HUES48 (cell line): ENCODE measurements around the gene CGREF1.
A peak's percentile ranks its signal among the peaks of the same experiment; 100 is the strongest.
"Not testable (repeated sequence)": the region's sequence is repeated elsewhere in the genome, so short reads cannot be mapped to it uniquely, and the experiment has no call there.

Experiments used
- H3K27ac ChIP-seq: one replicate; pipeline ENCODE4 v1.7.0; 2013; ENCODE audit warnings: low read depth, low read length, inconsistent platforms
- H3K27me3 ChIP-seq: 2 replicates; pipeline ENCODE4 v1.6.1; 2013; ENCODE audit warnings: mild to moderate bottlenecking, low read length; ENCODE audit not compliant: control insufficient read depth, insufficient read depth
- H3K36me3 ChIP-seq: 2 replicates; pipeline ENCODE4 v1.6.1; 2013; ENCODE audit warnings: low read length; ENCODE audit not compliant: control insufficient read depth, insufficient read depth
- H3K4me1 ChIP-seq: 2 replicates; pipeline ENCODE4 v1.6.1; 2013; ENCODE audit warnings: mild to moderate bottlenecking, low read length; ENCODE audit not compliant: control insufficient read depth, insufficient read depth
- H3K4me3 ChIP-seq: 2 replicates; pipeline ENCODE4 v1.5.1; 2013; ENCODE audit warnings: mild to moderate bottlenecking, low read depth, low read length
- H3K9ac ChIP-seq: 2 replicates; pipeline ENCODE4 v1.6.1; 2013; ENCODE audit warnings: mild to moderate bottlenecking, low read depth, low read length, moderate library complexity
- H3K9me3 ChIP-seq: 2 replicates; pipeline ENCODE4 v1.6.1; 2013; ENCODE audit warnings: low read length; ENCODE audit not compliant: control insufficient read depth, insufficient read depth

The CGREF1 gene

DNA sequence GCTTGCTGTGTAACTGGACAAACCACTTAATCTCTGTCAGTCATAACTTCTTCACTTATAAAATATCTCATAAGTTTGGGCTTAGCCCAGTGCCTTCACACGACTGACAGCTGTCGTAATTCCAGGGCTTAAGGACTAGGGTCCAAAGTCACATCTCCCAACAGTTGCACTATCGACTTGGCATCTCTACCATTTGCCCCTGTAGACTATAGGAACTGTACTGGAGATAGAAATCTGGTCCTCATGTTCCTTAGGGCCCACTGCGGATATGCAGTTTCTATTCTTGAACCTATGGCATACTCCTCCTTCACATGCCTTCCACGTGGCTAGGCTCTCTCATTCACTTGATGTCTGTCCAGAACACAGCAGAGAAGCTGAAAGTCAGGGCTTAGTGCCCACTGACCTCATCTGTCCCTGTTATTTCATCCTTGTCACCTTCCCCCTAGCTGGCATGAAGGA is 7.4 kb upstream of the CGREF1 start:
- Histone ChIP-seq H3K9me3 (no peaks in the 10 kb centered on the region), H3K4me1 (peaks cover 6% of the 10 kb centered on the region; the same call in 1 of the 2 replicates), H3K27ac (no peak overlapping the region), H3K9ac (no peak overlapping the region), H3K27me3 (peaks cover 31% of the 10 kb centered on the region), H3K4me3 (no peak overlapping the region), H3K36me3 (peaks cover 20% of the 10 kb centered on the region)

DNA sequence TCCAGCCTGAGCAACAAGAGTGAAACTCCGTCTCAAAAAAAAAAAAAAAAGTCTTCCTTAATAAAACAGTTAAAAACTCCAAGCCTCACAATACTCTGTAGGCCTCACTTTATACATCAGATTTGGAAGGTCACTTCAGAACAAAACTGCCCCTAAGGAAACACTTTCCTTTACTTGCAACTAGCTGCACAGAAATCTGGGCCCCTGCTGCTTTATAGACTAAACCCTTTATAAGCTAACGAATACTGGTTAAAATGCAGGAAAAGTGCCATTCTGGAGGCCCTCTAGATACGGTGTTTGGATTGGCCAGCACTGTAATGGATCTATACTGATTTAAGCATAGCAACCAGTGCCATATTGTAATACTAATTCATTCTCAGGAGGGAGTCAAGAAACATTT is 6.2 kb upstream of the CGREF1 start:
- no peak overlapping the region for H3K27ac ChIP-seq
- H3K36me3 ChIP-seq, result peaks cover 8% of the 10 kb centered on the region
- H3K4me1 ChIP-seq, result peaks cover 6% of the 10 kb centered on the region; the same call in 1 of the 2 replicates

GRCh38 chr2:27123302-27124150 is 4.6 kb upstream of the CGREF1 start, which contains the start of gene ABHD1:
TSS of gene ABHD1 (plus strand) at chr2:27123815. CDS start at chr2:27123949, 134 bp downstream.
- no peaks in the 10 kb centered on the region for H3K36me3 ChIP-seq
- no peak within 1 kb of the TSS for H3K27ac ChIP-seq
- peak within 1 kb of the TSS; percentile 72 for H3K4me3 ChIP-seq
- peaks cover 6% of the 10 kb centered on the region; the same call in 1 of the 2 replicates for H3K4me1 ChIP-seq
- peaks cover 59% of the 10 kb centered on the region for H3K27me3 ChIP-seq
- H3K9ac ChIP-seq, result peak within 1 kb of the TSS; percentile 3; the same call in 1 of the 2 replicates
- H3K9me3 ChIP-seq, result no peaks in the 10 kb centered on the region

More for the DNA sequence above, 6.2 kb upstream of the CGREF1 start:
- H3K9me3 ChIP-seq, result no peaks in the 10 kb centered on the region
- H3K27me3 ChIP-seq, result peaks cover 43% of the 10 kb centered on the region
- H3K4me3 ChIP-seq, result no peak overlapping the region
- H3K9ac ChIP-seq, result no peak overlapping the region

GRCh38 chr2:27122791-27123190 is 3.9 kb upstream of the CGREF1 start:
- Histone ChIP-seq H3K36me3 (no peaks in the 10 kb centered on the region), H3K4me3 (no peak overlapping the region), H3K27me3 (peaks cover 66% of the 10 kb centered on the region), H3K9me3 (no peaks in the 10 kb centered on the region), H3K4me1 (peaks cover 13% of the 10 kb centered on the region; the same call in 1 of the 2 replicates), H3K27ac (no peak overlapping the region), H3K9ac (no peak overlapping the region)

- no peaks in the 10 kb centered on the region for H3K9me3 ChIP-seq
Observed at GRCh38 chr2:27121906-27122305, 3.0 kb upstream of the CGREF1 start.

GRCh38 chr2:27119330-27119670 is 372 bp upstream of the CGREF1 start:
- not testable (repeated sequence) for H3K9ac ChIP-seq, H3K9me3 ChIP-seq, H3K27ac ChIP-seq, H3K36me3 ChIP-seq
- H3K4me1 ChIP-seq, result peaks cover 13% of the 10 kb centered on the region; the same call in 1 of the 2 replicates
- H3K4me3 ChIP-seq, result peak overlapping the region; percentile 69
- peaks cover 74% of the 10 kb centered on the region for H3K27me3 ChIP-seq

More at GRCh38 chr2:27121906-27122305, 3.0 kb upstream of the CGREF1 start:
- peaks cover 13% of the 10 kb centered on the region; the same call in 1 of the 2 replicates for H3K4me1 ChIP-seq
- no peak overlapping the region for H3K4me3 ChIP-seq
- no peak overlapping the region for H3K27ac ChIP-seq
- no peaks in the 10 kb centered on the region for H3K36me3 ChIP-seq
- peaks cover 73% of the 10 kb centered on the region for H3K27me3 ChIP-seq
- no peak overlapping the region for H3K9ac ChIP-seq

GRCh38 chr2:27117995-27118524 is 868 bp downstream of the CGREF1 start:
- no peaks in the 10 kb centered on the region for H3K36me3 ChIP-seq
- no peak overlapping the region for H3K27ac ChIP-seq
- peaks cover 7% of the 10 kb centered on the region; the same call in 1 of the 2 replicates for H3K4me1 ChIP-seq
- H3K4me3 ChIP-seq, result peak overlapping the region; percentile 69
- H3K27me3 ChIP-seq, result peaks cover 64% of the 10 kb centered on the region
- H3K9ac ChIP-seq, result 0 out of 2 replicates have a peak overlapping the region, but pooled peaks have one; percentile 18
- H3K9me3 ChIP-seq, result no peaks in the 10 kb centered on the region

- H3K4me3 ChIP-seq, result no peak overlapping the region
- H3K9ac ChIP-seq, result no peak overlapping the region
- no peak overlapping the region for H3K27ac ChIP-seq
- no peaks in the 10 kb centered on the region for H3K36me3 ChIP-seq
- no peaks in the 10 kb centered on the region for H3K9me3 ChIP-seq
- peaks cover 38% of the 10 kb centered on the region for H3K27me3 ChIP-seq
- peaks cover 7% of the 10 kb centered on the region; the same call in 1 of the 2 replicates for H3K4me1 ChIP-seq
Observed at GRCh38 chr2:27115519-27115918, 3.4 kb downstream of the CGREF1 start.

GRCh38 chr2:27111392-27112078 is 7.4 kb downstream of the CGREF1 start:
- not testable (repeated sequence) for H3K27me3 ChIP-seq, H3K4me1 ChIP-seq, H3K4me3 ChIP-seq

DNA sequence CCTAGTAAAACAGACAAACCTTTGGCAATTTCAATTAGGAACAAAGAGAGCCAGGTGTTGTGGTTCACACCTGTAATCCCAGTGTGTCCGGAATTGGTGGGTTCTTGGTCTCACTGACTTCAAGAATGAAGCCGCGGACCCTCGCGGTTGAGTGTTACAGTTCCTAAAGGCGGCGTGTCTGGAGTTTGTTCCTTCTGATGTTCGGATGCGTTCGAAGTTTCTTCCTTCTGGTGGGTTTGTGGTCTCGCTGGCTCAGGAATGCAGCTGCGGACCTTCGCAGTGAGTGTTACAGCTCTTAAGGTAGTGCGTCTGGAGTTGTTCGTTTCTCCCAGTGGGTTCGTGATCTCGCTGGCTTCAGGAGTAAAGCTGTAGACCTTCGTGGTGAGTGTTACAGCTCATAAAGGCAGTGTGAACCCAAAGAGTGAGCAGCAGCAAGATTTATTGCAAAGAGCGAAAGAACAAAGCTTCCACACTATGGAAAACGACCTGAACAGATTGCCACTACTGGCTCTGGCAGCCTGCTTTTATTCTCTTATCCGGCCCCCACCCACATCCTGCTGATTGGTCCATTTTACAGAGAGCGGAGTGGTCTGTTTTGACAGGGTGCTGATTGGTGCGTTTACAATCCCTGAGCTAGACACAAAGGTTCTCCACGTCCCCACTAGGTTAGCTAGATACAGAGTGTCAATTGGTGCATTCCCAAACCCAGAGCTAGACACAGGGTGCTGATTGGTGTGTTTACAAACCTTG is 8.2 kb downstream of the CGREF1 start:
- not testable (repeated sequence) for H3K27me3 ChIP-seq, H3K9ac ChIP-seq, H3K27ac ChIP-seq, H3K4me1 ChIP-seq, H3K4me3 ChIP-seq, H3K9me3 ChIP-seq, H3K36me3 ChIP-seq

More at GRCh38 chr2:27111392-27112078, 7.4 kb downstream of the CGREF1 start:
- H3K27ac ChIP-seq, H3K9me3 ChIP-seq, H3K36me3 ChIP-seq, H3K9ac ChIP-seq: not testable (repeated sequence)
